Measurements from ENCODE around the gene KDM4C.

- TF ChIP-seq POLR2AphosphoS5 (IDR thresholded peaks at IDR 0.05) (no peak), POLR2A (IDR thresholded peaks at IDR 0.05) (no peak)
- TF ChIP-seq, protein P1, sequence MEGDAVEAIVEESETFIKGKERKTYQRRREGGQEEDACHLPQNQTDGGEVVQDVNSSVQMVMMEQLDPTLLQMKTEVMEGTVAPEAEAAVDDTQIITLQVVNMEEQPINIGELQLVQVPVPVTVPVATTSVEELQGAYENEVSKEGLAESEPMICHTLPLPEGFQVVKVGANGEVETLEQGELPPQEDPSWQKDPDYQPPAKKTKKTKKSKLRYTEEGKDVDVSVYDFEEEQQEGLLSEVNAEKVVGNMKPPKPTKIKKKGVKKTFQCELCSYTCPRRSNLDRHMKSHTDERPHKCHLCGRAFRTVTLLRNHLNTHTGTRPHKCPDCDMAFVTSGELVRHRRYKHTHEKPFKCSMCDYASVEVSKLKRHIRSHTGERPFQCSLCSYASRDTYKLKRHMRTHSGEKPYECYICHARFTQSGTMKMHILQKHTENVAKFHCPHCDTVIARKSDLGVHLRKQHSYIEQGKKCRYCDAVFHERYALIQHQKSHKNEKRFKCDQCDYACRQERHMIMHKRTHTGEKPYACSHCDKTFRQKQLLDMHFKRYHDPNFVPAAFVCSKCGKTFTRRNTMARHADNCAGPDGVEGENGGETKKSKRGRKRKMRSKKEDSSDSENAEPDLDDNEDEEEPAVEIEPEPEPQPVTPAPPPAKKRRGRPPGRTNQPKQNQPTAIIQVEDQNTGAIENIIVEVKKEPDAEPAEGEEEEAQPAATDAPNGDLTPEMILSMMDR (IDR thresholded peaks at IDR 0.05) = no peak
These were observed 98.1 kb downstream of the KDM4C start for GRCh38 chr9:6855860-6856259.
